ENCODE measurements around the gene RBM19. TPM values are rescaled to one million over a fixed set of nuclear protein-coding genes. Genes with fewer than 3 reads are reported as not detected.

Gene RBM19
- total RNA-seq, 4 donors from 2014 or later = 20.7 to 41.1 (median 23.4) TPM

GRCh38 chr12:113835433-113835832, 130.7 kb downstream of the RBM19 start:
- no peak for DNase-seq (ENCODE audit: low spot score in 2 of 2)
- intact Hi-C loops (cut with DNase I; ENCODE audit: low total_unique reads) = no loop called here
- WGBS, 2 donors = 88 to 93% methylated on average over 14 to 16 of the region's 16 CpGs
- TF ChIP-seq POLR2A (IDR thresholded peaks at IDR 0.05) (no peak), CTCF (IDR thresholded peaks at IDR 0.05) (no peak)
- no peak overlapping the region for H3K4me3 ChIP-seq (ENCODE audit: low read depth, poor library complexity, severe bottlenecking)

GRCh38 chr12:113833422-113833821, 132.7 kb downstream of the RBM19 start:
- TF ChIP-seq CTCF (IDR thresholded peaks at IDR 0.05) = no peak
- no peak overlapping the region for H3K4me3 ChIP-seq (ENCODE audit: low read depth, poor library complexity, severe bottlenecking)
- intact Hi-C loops (cut with DNase I; ENCODE audit: low total_unique reads) = no loop called here
- DNase-seq (ENCODE audit: low spot score in 2 of 2) = no peak
- WGBS, 2 donors = 98 to 99% methylated on average over 3 of the region's 3 CpGs

GRCh38 chr12:113831476-113831875, 134.6 kb downstream of the RBM19 start:
- no peak for TF ChIP-seq CTCF (IDR thresholded peaks at IDR 0.05)
- no peak for TF ChIP-seq POLR2A (IDR thresholded peaks at IDR 0.05)
- DNase-seq (ENCODE audit: low spot score in 2 of 2) = no peak
- WGBS, 2 donors = 86 to 87% methylated on average over 20 of the region's 20 CpGs
- intact Hi-C loops (cut with DNase I; ENCODE audit: low total_unique reads) = no loop called here
- H3K4me3 ChIP-seq (ENCODE audit: low read depth, poor library complexity, severe bottlenecking) = no peak overlapping the region

GRCh38 chr12:113831016-113831415, 135.1 kb downstream of the RBM19 start:
- H3K4me3 ChIP-seq (ENCODE audit: low read depth, poor library complexity, severe bottlenecking) = no peak overlapping the region
- DNase-seq (ENCODE audit: low spot score in 2 of 2) = no peak
- TF ChIP-seq CTCF (IDR thresholded peaks at IDR 0.05) (no peak), POLR2A (IDR thresholded peaks at IDR 0.05) (no peak)
- WGBS, 2 donors = 77 to 78% methylated on average over 4 of the region's 4 CpGs
- intact Hi-C loops (cut with DNase I; ENCODE audit: low total_unique reads) = no loop called here

GRCh38 chr12:113829212-113829611, 136.9 kb downstream of the RBM19 start:
- no peak overlapping the region for H3K4me3 ChIP-seq (ENCODE audit: low read depth, poor library complexity, severe bottlenecking)
- DNase-seq (ENCODE audit: low spot score in 2 of 2) = no peak
- intact Hi-C loops (cut with DNase I; ENCODE audit: low total_unique reads) = no loop called here
- 94 to 97% methylated on average over 9 of the region's 9 CpGs for WGBS, 2 donors
- no peak for TF ChIP-seq CTCF (IDR thresholded peaks at IDR 0.05)
- TF ChIP-seq POLR2A (IDR thresholded peaks at IDR 0.05) = no peak

- H3K4me3 ChIP-seq (ENCODE audit: low read depth, poor library complexity, severe bottlenecking) = no peak overlapping the region
- TF ChIP-seq CTCF (IDR thresholded peaks at IDR 0.05) (no peak), POLR2A (IDR thresholded peaks at IDR 0.05) (no peak)
- WGBS, 2 donors = 81 to 88% methylated on average over 11 of the region's 11 CpGs
- intact Hi-C loops (cut with DNase I; ENCODE audit: low total_unique reads) = no loop called here
- DNase-seq (ENCODE audit: low spot score in 2 of 2) = no peak
Observed at GRCh38 chr12:113827539-113828114, 138.5 kb downstream of the RBM19 start.

Data from lower leg skin (tissue), 4 donors.